GM19240 (cell line): ENCODE measurements around the gene NUP155.
"Not testable (repeated sequence)": the region's sequence is repeated elsewhere in the genome, so short reads cannot be mapped to it uniquely, and the experiment has no call there.

Source experiments
- DNase-seq: peaks from one replicate; pipeline ENCODE4 v3.0.0; 2011; ENCODE audit warnings: low spot score; ENCODE audit not compliant: insufficient read length

NUP155 gene

DNA sequence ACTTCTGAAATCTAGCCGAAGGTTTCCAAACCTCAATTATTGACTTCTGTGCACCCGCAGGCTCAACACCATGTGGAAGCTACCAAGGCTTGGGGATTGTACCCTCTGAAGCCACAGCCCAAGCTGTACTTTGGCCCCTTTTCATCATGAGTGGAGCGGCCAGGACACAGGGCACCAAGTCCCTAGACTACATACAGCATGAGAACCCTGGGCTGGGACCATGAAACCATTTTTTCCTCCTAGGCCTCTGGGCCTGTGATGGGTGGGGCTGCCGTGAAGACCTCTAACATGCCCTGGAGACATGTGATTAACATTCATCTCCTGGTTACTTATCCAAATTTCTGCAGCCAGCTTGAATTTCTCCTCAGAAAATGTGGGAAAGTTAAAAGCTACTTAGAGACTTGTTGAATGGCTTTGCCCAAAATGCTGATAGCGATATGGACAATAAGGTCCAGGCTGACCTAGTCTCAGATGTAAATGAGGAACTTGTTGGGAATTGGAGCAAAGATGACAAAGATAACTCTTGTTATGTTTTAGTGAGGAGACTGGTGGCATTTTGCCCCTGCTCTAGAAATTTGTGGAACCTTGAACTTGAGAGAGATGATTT is 87.6 kb downstream of the NUP155 start:
- no peak for DNase-seq

GRCh38 chr5:37275511-37275910 is 95.4 kb downstream of the NUP155 start:
- no peak for DNase-seq

DNA sequence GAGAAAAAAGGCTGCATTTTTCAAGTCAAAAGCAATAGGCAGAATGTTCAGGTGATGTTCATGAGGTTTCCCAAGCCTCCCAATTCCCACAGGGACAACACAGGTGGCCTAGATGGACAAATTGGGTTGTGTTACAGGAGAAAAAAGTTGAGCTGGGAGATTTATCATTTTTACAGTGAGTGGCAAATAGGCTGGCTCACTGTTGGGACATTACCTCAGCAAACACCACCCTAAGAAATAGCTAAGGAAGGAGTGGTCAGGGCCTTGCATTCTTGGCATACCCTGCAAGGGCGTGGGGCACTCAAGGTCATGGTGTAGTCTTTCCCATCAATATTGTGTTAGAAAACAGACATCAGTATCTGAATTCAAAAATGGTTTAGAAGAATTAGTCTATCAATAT is 98.4 kb downstream of the NUP155 start:
- no peak for DNase-seq

GRCh38 chr5:37268100-37268499 is 102.8 kb downstream of the NUP155 start:
- not testable (repeated sequence) for DNase-seq

- no peak for DNase-seq
These were observed 115.0 kb downstream of the NUP155 start for GRCh38 chr5:37255774-37256358.

- no peak for DNase-seq
These were observed 116.3 kb downstream of the NUP155 start for GRCh38 chr5:37254581-37254980.

DNA sequence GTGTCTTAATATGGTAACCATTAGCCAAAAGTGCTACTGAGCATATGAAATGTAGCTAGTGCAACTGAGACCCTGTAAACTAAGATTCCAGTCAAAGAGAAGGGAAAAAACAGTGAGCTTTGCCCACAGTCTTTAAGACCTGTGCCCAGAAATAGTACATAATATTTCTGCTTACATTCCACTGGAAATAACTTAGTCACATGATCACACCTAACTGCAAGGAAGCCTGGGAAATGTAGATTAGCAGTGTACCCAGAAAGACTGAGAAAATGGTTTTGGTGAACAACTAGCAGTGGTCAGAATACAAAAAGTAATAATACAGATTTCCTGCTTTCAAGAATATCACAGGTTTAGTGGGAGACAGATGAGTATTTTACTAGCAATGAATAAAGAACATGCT is 119.2 kb downstream of the NUP155 start:
- DNase-seq: no peak

GRCh38 chr5:37249815-37250164 is 121.1 kb downstream of the NUP155 start:
- no peak for DNase-seq

- DNase-seq: peak; percentile 41
These were observed 121.7 kb downstream of the NUP155 start, which contains the start of gene CPLANE1 for GRCh38 chr5:37248970-37249814. Gene CPLANE1 (minus strand): TSS chr5:37249376. CDS start chr5:37247698, 1,678 bp downstream.

- DNase-seq: no peak
These were observed 122.4 kb downstream of the NUP155 start for GRCh38 chr5:37248421-37248969.

GRCh38 chr5:37247496-37247895 is 123.4 kb downstream of the NUP155 start:
- no peak for DNase-seq

DNA sequence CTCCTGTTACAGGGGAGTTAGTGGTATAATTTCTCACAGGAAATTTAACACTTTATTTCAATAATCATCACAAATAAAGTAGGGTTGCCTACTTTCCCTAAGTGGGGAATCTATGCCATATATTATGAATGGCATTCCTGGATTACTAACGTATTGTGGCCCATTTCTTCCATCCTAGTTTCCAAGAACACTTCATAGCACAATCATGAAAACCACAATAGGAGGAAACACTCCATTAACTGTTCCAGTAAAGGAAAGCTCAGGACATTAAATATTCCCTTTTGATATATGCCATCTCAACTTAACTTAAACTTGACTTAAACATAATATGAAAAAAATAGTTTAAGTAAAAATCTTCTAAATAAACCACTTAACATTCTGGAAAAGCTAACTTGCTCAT is 123.9 kb downstream of the NUP155 start:
- DNase-seq: no peak
